Stimulated activated CD4-positive, alpha-beta T cell treated with anti-CD3 and anti-CD28 coated beads, Interleukin-1b, Interleukin-23, amount 100 ng/mL, for 1 hour (primary cell): ENCODE results near the gene SQSTM1.
"Not testable (repeated sequence)": the region's sequence is repeated elsewhere in the genome, so short reads cannot be mapped to it uniquely, and the experiment has no call there.

Experiments
- DNase-seq, 2 donors: peaks; one replicate each; pipeline ENCODE4 v3.0.0-alpha.2; 2020; ENCODE audit warnings: low read depth in 2 of 2

The SQSTM1 gene

DNA sequence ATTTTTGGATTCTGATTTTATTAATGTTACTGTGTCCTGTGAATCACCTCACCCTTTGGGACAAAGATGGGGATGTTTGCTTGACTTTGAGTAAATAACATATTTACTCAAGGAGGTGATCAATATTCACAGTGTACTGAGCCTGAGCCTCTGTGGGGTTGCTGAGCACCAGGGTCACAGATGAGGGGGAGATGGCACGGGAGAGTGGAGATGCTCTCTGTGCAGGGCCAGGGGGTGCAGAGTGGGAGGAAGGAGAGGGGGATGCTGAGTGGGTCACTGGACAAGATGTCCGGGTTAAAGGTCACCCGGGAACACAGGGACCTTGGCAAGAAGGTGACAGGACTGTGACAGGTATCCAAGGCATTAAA, 4.0 kb downstream of the SQSTM1 start:
- DNase-seq, result no peak

GRCh38 chr5:179825655-179826182, 5.0 kb downstream of the SQSTM1 start:
- DNase-seq, result no peak

- DNase-seq, result no peak
Measured at GRCh38 chr5:179827680-179828079, 7.0 kb downstream of the SQSTM1 start.

- DNase-seq, result no peak
Measured at GRCh38 chr5:179828756-179829421, 8.2 kb downstream of the SQSTM1 start.

DNA sequence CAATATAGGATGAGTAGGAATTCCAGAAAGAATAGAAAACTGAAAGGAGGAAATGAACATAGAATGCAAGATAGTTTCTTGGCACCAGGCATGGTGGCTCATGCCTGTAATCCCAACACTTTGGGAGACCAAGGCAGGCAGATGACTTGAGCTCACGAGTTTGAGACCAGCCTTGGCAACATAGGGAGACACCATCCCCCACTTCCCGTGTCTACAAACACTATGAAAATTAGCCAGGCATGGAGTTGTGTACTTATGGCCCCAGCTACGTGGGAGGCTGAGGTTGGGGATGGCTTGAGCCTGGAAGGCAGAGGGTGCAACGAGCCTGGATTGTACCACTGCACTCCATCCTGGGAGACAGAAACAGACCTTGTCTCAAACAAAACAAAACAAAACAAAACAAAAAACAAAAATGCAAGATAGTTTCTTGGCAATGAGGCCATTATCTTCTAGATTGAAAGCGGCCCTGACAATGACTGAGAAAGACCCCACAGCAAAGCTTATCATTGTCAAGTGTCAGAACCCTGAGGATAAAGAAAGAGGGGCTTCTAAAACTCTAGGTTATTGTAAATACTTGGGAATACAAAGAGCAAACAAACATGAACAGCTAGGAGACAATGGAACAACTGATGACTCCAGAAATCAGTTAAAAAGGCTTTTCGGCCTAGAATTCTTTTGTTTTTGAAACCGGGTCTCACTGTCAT, 9.2 kb downstream of the SQSTM1 start:
- DNase-seq, result no peak

DNA sequence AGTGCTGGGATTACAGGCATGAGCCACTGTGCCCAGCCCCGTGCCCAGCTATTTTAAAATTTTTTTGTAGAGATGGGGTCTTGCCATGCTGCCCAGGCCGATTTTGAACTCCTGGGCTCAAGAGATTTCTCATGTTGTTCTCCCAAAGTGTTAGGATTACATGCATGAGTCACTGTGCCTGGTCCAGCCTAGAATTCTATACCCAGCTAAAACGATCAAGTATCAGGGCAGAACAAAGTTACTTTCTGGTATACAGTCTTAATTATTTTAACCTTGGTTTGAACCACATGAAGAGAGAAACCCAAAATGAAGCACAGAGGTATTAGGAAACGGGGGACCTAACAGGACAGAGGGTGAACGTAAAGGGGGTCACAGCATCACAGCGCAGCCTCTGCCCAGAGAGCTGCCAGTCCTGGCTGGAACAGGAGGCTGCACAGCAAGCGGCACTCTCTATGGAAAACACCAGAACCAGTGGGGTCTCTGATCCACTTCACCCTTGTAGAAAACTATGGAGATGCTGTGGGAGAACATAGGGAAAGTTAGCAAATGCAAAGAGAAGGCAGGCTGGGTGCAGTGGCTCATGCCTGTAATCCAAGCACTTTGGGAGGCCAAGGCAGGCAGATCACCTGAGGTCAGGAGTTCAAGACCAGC, 10.2 kb downstream of the SQSTM1 start:
- no peak for DNase-seq

DNA sequence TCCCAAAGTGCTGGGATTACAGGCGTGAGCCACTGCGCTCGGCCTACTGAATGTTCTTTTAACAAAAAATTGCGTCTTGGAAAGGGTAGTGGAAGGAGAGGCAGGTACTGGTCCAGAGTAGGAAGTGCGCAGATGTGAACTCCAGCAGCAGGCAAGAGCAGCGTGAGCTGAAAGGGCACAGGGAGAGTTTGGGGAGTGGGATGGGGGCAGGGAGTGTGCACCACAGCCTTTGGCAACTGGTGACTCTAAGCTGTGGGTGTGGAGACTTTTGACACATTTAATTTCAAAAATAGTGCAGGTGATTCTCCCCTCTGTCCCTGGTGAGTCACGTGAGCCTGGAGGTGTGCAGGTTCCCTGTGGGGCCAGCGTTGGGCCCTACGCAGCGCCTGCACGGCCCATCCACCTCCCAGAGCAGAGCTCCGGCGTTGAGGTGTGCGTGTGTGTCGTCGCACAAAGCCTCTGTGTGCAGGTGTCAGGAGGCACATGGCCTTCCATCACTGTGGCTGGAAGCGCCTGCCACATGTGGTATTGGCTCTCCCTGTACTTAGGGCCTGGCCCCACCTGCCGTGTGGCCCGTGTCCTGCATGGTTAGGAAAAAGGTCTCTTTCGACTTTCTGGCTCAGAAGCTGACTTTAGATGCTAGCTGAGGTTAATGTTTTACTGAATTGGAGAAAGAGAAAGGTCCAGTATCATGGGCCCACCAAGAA, 11.5 kb downstream of the SQSTM1 start:
- no peak for DNase-seq

DNA sequence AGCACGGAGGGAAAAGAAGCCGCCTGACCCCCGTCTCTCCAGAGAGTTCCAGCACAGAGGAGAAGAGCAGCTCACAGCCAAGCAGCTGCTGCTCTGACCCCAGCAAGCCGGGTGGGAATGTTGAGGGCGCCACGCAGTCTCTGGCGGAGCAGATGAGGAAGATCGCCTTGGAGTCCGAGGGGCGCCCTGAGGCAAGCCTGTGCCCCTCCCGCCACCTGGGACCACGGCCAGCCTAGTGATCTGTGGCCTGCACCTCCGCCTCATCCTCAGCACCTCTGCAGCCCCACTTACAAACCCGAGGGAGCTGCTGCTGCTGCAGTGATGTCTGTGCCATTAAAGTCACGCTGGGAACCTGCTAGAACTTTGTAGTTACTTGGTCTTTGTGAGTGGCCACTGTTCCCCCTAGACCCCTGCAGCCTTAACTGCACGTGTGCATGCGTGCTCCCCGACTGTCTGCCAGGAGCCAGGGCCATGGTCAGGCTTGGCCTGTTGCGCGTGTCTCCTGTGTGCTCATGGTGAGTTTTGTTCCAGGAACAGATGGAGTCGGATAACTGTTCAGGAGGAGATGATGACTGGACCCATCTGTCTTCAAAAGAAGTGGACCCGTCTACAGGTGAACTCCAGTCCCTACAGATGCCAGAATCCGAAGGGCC, 12.5 kb downstream of the SQSTM1 start:
- no peak for DNase-seq

DNA sequence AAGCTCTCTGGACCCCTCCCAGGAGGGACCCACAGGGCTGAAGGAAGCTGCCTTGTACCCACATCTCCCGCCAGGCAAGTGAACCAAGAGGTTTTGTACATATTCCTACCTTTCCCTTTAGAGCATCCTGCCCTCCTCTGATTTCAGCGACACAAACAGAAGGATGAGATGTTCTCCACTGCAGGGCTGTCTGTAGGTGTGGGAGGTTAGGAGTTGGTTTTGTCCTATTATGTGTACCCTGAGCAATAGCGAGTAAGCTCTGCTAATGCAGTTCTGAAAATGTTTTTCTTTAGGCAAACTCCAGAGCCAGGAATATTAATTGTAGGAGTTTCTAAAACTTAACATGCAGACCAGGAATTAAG, 13.0 kb downstream of the SQSTM1 start:
- no peak for DNase-seq

GRCh38 chr5:179834120-179834519, 13.4 kb downstream of the SQSTM1 start:
- no peak for DNase-seq

- not testable (repeated sequence) for DNase-seq
Measured at GRCh38 chr5:179834871-179835270, 14.2 kb downstream of the SQSTM1 start.

- DNase-seq, result no peak
Measured at GRCh38 chr5:179836225-179837019, 15.7 kb downstream of the SQSTM1 start.

GRCh38 chr5:179837076-179838011, 16.6 kb downstream of the SQSTM1 start:
- DNase-seq, result no peak

- no peak for DNase-seq
Measured at GRCh38 chr5:179839328-179840256, 18.9 kb downstream of the SQSTM1 start.

GRCh38 chr5:179840321-179840720, 19.6 kb downstream of the SQSTM1 start:
- no peak for DNase-seq

- DNase-seq, result no peak
Measured at GRCh38 chr5:179840766-179841165, 20.1 kb downstream of the SQSTM1 start.

DNA sequence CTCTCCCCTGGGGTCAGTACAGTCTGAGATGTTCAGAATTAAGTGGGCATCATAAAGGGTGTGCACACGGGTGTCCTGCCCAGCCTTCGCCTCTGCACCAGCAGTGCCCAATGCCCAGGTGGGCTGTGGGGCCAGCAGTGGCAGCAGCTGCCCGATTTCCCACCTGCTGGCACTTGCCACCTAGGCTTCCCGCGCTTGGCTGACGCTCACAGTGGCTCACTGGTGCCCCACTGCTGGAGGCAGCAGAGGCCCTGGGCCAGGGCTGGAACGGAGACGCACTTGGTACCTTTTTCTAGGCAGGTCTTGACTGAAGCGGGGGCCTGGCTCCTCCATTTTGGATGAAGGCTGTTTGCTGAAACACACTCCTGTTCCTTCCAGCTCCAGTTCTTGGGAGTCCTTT, 20.9 kb downstream of the SQSTM1 start:
- DNase-seq, result no peak

GRCh38 chr5:179852993-179853547, 32.4 kb downstream of the SQSTM1 start:
- DNase-seq, result no peak
